ENCODE measurements around the gene ARHGAP23. TPM values are rescaled to one million over a fixed set of nuclear protein-coding genes. Genes with fewer than 3 reads are reported as not detected.

ARHGAP23 gene
- total RNA-seq, 4 donors from 2014 or later = 13.0 to 40.8 (median 24.6) TPM

DNA sequence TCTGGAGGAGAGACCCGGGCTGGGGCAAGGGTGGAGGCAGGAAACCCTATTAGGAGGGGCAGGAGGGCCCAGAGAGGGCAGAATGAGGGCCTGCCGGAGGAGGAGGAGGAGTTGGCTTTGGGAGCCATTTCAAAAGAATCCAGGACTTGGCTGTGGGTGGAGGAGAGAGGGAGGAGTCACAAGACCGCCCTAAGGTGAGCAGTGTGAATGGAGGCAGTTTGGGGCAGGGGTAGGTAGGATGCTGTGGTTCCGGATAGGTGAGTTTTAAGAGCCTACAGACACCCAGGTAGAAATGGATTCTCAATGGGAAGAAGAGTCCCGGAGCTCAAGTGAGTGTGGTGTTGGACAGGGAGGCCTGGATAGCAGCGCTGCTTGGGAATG lies 80.3 kb downstream of the ARHGAP23 start:
- no peak for TF ChIP-seq POLR2A (IDR thresholded peaks at IDR 0.05)
- TF ChIP-seq, protein P1, sequence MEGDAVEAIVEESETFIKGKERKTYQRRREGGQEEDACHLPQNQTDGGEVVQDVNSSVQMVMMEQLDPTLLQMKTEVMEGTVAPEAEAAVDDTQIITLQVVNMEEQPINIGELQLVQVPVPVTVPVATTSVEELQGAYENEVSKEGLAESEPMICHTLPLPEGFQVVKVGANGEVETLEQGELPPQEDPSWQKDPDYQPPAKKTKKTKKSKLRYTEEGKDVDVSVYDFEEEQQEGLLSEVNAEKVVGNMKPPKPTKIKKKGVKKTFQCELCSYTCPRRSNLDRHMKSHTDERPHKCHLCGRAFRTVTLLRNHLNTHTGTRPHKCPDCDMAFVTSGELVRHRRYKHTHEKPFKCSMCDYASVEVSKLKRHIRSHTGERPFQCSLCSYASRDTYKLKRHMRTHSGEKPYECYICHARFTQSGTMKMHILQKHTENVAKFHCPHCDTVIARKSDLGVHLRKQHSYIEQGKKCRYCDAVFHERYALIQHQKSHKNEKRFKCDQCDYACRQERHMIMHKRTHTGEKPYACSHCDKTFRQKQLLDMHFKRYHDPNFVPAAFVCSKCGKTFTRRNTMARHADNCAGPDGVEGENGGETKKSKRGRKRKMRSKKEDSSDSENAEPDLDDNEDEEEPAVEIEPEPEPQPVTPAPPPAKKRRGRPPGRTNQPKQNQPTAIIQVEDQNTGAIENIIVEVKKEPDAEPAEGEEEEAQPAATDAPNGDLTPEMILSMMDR (IDR thresholded peaks at IDR 0.05) = no peak

DNA sequence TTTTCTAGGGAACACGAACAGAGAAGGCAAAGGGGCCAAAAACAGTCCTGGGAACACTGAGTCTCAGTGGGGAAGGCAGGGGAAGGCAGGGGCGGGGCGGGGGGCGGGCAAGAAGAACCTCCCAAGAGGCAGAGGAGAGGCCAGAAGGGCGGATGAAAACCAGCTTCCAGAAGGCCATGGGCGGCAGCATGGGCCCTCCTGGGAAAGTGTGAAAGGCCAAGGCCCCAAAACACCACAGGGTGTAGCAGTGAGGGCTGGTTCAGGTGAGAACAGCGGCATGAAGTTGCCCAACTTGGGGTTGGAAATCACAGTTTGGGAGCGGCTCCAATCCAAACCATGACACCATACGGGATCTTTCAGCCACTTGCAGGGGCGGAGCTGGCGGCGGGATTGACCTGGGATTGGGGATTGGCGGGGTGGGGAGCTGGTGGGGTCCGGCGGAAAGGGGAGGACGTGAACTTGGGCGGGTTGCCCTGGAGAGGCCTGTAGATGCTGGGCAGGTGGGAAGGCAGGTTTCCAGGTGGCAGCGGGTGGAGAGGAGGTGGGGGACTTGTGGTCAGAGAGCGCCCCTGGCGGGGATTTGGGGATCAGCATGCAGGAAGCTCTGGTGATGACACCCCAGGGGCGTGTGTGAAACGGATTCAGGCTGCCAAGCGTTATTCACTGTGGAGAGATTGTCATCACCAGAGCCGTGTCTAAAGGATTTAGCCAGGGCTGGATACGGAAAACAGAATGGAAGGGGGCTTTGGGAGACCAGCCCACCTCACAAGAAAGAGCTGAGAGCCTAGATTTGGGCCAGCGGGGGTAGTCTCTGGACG lies 80.9 kb downstream of the ARHGAP23 start:
- peak overlapping the region in 1 of 3 donors; percentile 7 for H3K4me3 ChIP-seq (replicated peaks in 1 of 3)

More for the DNA sequence above, 80.3 kb downstream of the ARHGAP23 start:
- Histone ChIP-seq H3K36me3 (peaks cover 0 to 7% of the 10 kb centered on the region in 2 donors), H3K27ac (no peak overlapping the region), H3K4me1 (peaks cover 4 to 14% of the 10 kb centered on the region in 2 donors), H3K9me3 (no peaks in the 10 kb centered on the region), H3K27me3 (no peaks in the 10 kb centered on the region), H3K4me3 (replicated peaks in 1 of 3) (no peak overlapping the region)
- intact Hi-C loops (cut with DNase I) = no loop called here
- 80 to 88% methylated on average over 6 of the region's 6 CpGs for WGBS, 2 donors
- no peak for DNase-seq

DNA sequence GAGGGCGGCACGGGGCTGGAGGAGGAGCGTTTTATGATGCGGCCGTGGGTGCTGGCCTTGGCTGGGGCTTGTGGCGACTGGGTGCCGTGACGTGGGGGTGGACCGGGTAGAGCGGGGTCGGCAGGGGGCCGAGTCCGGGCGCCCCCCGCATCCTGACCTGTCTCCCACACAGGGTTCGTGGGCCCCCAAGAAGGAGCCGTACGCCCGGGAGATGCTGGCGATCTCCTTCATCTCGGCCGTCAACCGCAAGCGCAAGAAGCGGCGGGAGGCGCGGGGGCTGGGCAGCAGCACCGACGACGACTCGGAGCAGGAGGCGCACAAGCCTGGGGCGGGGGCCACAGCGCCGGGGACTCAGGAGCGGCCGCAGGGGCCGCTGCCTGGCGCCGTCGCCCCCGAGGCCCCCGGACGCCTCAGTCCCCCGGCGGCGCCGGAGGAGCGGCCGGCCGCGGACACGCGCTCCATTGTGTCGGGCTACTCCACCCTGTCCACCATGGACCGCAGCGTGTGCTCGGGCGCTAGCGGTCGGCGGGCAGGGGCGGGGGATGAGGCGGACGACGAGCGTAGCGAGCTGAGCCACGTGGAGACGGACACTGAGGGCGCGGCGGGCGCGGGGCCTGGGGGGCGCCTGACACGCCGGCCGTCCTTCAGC lies 81.6 kb downstream of the ARHGAP23 start:
- peak overlapping the region in 1 of 3 donors; percentile 7 for H3K4me3 ChIP-seq (replicated peaks in 1 of 3)
- H3K4me1 ChIP-seq = peaks cover 4 to 14% of the 10 kb centered on the region in 2 donors
- H3K36me3 ChIP-seq = peaks cover 0 to 7% of the 10 kb centered on the region in 2 donors
- intact Hi-C loops (cut with DNase I) = loop anchor here (10.0 kb wide), 1 partner anchor 75 kb away; no protein-coding TSS in a partner anchor
- H3K27ac ChIP-seq = no peak overlapping the region
- H3K27me3 ChIP-seq = no peaks in the 10 kb centered on the region
- no peak for DNase-seq
- TF ChIP-seq, protein P1 (IDR thresholded peaks at IDR 0.05) = no peak
- no peak for TF ChIP-seq POLR2A (IDR thresholded peaks at IDR 0.05)
- no peaks in the 10 kb centered on the region for H3K9me3 ChIP-seq
- 19 to 40% methylated on average over 8 to 49 of the region's 80 CpGs for WGBS, 2 donors

More for the DNA sequence above, 80.9 kb downstream of the ARHGAP23 start:
- H3K27ac ChIP-seq = no peak overlapping the region
- H3K4me1 ChIP-seq = peaks cover 4 to 14% of the 10 kb centered on the region in 2 donors
- H3K9me3 ChIP-seq = no peaks in the 10 kb centered on the region
- 50 to 57% methylated on average over 27 of the region's 27 CpGs for WGBS, 2 donors
- intact Hi-C loops (cut with DNase I) = no loop called here
- no peaks in the 10 kb centered on the region for H3K27me3 ChIP-seq
- H3K36me3 ChIP-seq = peaks cover 0 to 7% of the 10 kb centered on the region in 2 donors
- DNase-seq = peak; percentile 77 to 81
- TF ChIP-seq, protein P1 (IDR thresholded peaks at IDR 0.05) = peak; percentile 42 to 82 (median 58)
- no peak for TF ChIP-seq POLR2A (IDR thresholded peaks at IDR 0.05)

DNA sequence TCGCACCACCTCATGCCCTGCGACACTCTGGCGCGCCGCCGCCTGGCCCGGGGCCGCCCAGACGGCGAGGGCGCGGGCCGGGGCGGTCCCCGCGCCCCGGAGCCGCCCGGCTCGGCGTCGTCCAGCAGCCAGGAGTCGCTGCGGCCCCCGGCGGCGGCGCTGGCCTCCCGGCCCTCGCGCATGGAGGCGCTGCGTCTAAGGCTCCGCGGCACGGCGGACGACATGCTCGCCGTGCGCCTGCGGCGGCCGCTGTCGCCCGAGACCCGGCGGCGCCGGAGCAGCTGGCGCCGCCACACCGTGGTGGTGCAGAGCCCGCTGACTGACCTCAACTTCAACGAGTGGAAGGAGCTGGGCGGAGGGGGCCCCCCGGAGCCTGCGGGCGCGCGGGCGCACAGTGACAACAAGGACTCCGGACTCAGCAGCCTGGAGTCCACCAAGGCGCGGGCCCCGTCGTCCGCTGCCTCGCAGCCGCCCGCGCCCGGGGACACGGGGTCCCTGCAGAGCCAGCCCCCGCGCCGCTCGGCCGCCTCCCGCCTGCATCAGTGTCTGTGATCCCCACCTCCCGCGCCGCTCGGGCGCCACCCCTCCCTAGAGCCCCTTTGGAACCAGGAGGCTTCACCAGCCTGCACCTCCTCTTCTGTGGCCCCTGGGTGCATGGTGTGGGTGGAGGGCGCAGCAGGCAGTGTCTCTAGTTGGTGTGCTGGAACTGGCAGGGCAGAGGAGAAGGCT lies 82.3 kb downstream of the ARHGAP23 start:
- WGBS, 2 donors = 32 to 57% methylated on average over 1 to 16 of the region's 86 CpGs
- Histone ChIP-seq H3K9me3 (no peaks in the 10 kb centered on the region), H3K27ac (no peak overlapping the region), H3K27me3 (no peaks in the 10 kb centered on the region), H3K36me3 (peaks cover 0 to 7% of the 10 kb centered on the region in 2 donors), H3K4me3 (replicated peaks in 1 of 3) (peak overlapping the region in 1 of 3 donors; percentile 7), H3K4me1 (peaks cover 4 to 14% of the 10 kb centered on the region in 2 donors)
- peak; percentile 37 for DNase-seq
- TF ChIP-seq, protein P1 (IDR thresholded peaks at IDR 0.05) = peak in 3 of 6 experiments; percentile 1 to 39 (median 13)
- TF ChIP-seq POLR2A (IDR thresholded peaks at IDR 0.05) = no peak
- intact Hi-C loops (cut with DNase I) = loop anchor here (10.0 kb wide), 1 partner anchor 74 kb away; no protein-coding TSS in a partner anchor

All from thyroid gland (tissue), 4 donors.